Memory B cell (primary cell): ENCODE measurements around the gene C1QA.

Experiments used
- ATAC-seq: fragments of 150-1000 bp; cut with Tn5 transposase; 2 replicates; pipeline ENCODE4 v1.10.0; 2021; ENCODE audit warnings: low read depth, mild to moderate bottlenecking, moderate library complexity
- DNase-seq, 2 donors: peaks; one replicate each; pipeline ENCODE4 v3.0.0; 2022; ENCODE audit warnings: low spot score in 2 of 2
- H3K27ac Mint-ChIP-seq: one replicate; pipeline ENCODE4 v1.8.0; 2022; ENCODE audit warnings: mild to moderate bottlenecking, moderate library complexity, mixed read lengths
- H3K27me3 Mint-ChIP-seq: one replicate; pipeline ENCODE4 v1.8.0; 2022; ENCODE audit warnings: mixed read lengths
- H3K36me3 Mint-ChIP-seq: one replicate; pipeline ENCODE4 v1.8.0; 2022; ENCODE audit warnings: mild to moderate bottlenecking, mixed read lengths
- H3K4me1 Mint-ChIP-seq: one replicate; pipeline ENCODE4 v1.8.0; 2022; ENCODE audit warnings: mixed read lengths
- H3K4me3 Mint-ChIP-seq: one replicate; pipeline ENCODE4 v1.8.0; 2022; ENCODE audit warnings: mild to moderate bottlenecking, moderate library complexity, mixed read lengths
- H3K9me3 Mint-ChIP-seq: one replicate; pipeline ENCODE4 v1.8.0; 2022; ENCODE audit warnings: mixed read lengths

The C1QA gene

GRCh38 chr1:22683547-22683946 is 47.1 kb downstream of the C1QA start:
- ATAC-seq (no peak), DNase-seq (no peak)
- peaks cover 23% of the 10 kb centered on the region for H3K27me3 Mint-ChIP-seq
- H3K9me3 Mint-ChIP-seq = no peaks in the 10 kb centered on the region
- no peaks in the 10 kb centered on the region for H3K4me1 Mint-ChIP-seq
- H3K27ac Mint-ChIP-seq = no peak overlapping the region
- H3K36me3 Mint-ChIP-seq = no peaks in the 10 kb centered on the region
- no peak overlapping the region for H3K4me3 Mint-ChIP-seq

DNA sequence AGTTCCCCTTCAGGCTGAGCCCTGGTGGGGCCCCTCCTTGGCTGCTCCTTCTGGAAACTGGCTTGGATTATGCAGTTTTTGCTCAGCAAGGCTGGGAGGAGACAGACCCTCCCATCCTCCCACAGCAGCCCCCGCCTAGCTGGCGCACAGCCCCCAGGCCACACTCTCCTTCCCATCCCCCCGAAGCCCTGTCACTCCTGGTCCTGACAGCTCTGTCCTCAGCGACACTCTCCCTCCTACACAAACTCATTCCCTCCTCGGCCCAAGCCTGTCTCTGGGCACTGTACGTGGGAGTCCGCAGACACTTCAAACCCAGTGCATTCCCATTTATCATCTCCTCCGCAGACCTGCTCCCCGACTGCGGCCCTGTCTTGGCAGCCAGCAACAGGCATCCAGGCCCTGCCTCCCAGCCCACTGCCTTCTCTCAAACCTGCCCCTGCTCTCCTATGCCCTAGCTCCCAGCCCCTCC is 49.2 kb downstream of the C1QA start:
- Mint-ChIP-seq H3K9me3 (no peaks in the 10 kb centered on the region), H3K4me1 (no peaks in the 10 kb centered on the region), H3K36me3 (no peaks in the 10 kb centered on the region), H3K4me3 (no peak overlapping the region), H3K27me3 (peaks cover 25% of the 10 kb centered on the region), H3K27ac (no peak overlapping the region)
- DNase-seq = no peak
- ATAC-seq = no peak

GRCh38 chr1:22687191-22687590 is 50.8 kb downstream of the C1QA start:
- Mint-ChIP-seq H3K27ac (no peak overlapping the region), H3K36me3 (no peaks in the 10 kb centered on the region), H3K4me1 (no peaks in the 10 kb centered on the region), H3K9me3 (no peaks in the 10 kb centered on the region), H3K4me3 (no peak overlapping the region), H3K27me3 (peaks cover 26% of the 10 kb centered on the region)
- DNase-seq = no peak
- ATAC-seq = no peak

DNA sequence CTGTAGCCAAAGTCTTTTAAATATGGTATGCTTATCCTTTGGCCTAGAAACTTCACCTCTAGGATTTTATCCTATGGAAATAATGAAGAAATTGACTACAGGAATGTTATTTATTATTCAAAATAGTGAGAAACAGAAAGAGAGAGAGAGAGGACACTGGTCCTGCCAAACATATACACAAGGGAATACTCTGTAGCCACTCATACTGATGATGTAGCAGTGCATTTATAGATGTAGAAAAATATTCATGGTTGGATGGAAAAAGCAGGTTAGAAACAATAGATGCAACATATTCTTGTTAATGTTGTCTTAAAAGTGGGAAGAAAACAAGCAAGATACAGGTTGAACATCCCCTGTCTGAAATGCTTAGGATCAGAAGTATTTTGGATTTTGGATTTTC is 52.0 kb downstream of the C1QA start:
- ATAC-seq (no peak), DNase-seq (no peak)
- Mint-ChIP-seq H3K27me3 (peaks cover 28% of the 10 kb centered on the region), H3K36me3 (no peaks in the 10 kb centered on the region), H3K4me1 (no peaks in the 10 kb centered on the region), H3K4me3 (no peak overlapping the region), H3K9me3 (no peaks in the 10 kb centered on the region), H3K27ac (no peak overlapping the region)
